Stimulated activated memory B cell treated with anti-CD40 and anti-IgM and Interleukin-4, amounts not matched to agents 10 μg/mL and 1 μg/mL and 100 μg/mL, for 72 hours (primary cell): Measurements from ENCODE around the gene PXDC1.

Experiments used
- ATAC-seq: fragments of 150-1000 bp; cut with Tn5 transposase; 2 replicates; pipeline ENCODE4 v1.10.0; 2021
- H3K27ac Mint-ChIP-seq: one replicate; pipeline ENCODE4 v1.8.0; 2022; ENCODE audit warnings: mild to moderate bottlenecking, mixed read lengths
- H3K27me3 Mint-ChIP-seq: one replicate; pipeline ENCODE4 v1.8.0; 2022; ENCODE audit warnings: mixed read lengths
- H3K36me3 Mint-ChIP-seq: one replicate; pipeline ENCODE4 v1.8.0; 2022; ENCODE audit warnings: mixed read lengths
- H3K4me1 Mint-ChIP-seq: one replicate; pipeline ENCODE4 v1.8.0; 2022; ENCODE audit warnings: mixed read lengths
- H3K4me3 Mint-ChIP-seq: one replicate; pipeline ENCODE4 v1.8.0; 2022; ENCODE audit warnings: mild to moderate bottlenecking, moderate library complexity, mixed read lengths
- H3K9me3 Mint-ChIP-seq: one replicate; pipeline ENCODE4 v1.8.0; 2022; ENCODE audit warnings: mixed read lengths

PXDC1 gene

DNA sequence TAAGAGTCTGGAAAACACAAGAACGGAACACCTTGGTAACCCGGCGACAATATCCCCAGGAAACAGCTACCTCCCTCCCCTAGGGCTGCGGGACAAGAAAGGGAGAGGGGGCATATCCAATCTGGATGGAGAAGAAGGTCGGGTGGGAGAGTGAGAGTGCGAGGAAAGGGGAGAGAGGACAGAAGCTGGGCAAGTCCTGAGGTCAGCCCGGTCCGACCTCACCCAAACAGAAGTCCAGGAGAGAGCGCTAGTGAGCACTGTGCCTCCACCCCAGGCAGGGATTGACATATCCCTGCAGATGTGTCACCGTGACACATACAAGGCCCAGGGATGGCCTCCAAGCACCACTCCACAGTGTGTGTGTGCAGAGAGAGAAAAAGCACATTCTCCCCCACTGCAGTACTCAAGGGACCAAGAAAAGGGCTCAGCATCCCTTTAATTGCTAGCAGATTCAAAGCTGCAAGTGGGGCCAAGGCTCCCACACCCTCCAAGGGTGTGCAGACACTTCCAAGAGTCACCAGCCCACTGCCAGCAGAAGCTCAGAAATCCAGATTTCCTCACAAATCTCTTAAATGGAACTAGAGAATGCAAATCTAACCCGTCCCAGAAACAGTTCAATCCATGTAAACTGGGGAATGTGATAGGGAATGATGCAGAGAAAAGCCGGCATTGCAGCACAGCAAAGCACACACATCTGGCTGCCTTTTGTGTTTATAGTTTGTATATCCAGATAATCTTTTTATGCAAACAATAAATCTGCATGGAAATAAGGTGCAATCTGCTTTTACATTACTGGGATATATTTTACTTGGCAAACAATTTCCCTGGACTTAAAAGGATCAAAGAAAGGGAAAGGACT, 3.1 kb downstream of the PXDC1 start:
- Mint-ChIP-seq H3K4me3 (peak overlapping the region; percentile 44), H3K27ac (peak overlapping the region; percentile 81), H3K36me3 (peaks cover 26% of the 10 kb centered on the region), H3K27me3 (no peaks in the 10 kb centered on the region), H3K4me1 (peaks cover 63% of the 10 kb centered on the region), H3K9me3 (no peaks in the 10 kb centered on the region)
- ATAC-seq, result no peak

DNA sequence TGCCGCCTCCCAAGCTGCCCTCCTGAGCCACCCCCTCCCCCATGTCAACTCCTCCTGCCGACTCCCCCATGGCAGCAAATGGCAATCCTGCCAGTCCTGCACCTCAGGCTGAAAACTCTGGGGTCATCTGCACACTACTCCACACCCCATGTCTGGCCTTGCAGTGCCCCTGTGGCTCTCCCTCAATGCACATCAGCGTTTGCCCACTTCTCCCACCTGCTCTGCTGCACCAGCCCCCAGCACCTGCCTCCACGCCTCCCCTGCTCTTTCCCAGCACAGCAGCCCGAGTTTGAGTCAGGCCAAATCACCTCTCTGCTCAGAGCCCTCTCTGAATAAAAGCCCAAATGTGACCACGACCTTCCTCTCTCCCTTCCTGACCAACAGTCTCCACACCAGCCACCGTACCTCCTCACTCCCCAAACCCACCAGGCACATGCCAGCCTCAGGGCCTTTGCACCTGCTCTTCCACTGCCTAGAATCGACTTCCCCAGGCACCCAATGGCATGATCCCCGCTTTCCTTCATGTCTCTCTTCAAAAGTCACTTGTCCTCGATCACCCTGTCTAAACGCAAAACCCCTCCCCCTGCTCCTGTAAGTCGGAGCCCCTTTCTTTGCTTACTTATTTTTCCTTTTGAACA, 4.3 kb downstream of the PXDC1 start:
- peak overlapping the region; percentile 81 for H3K27ac Mint-ChIP-seq
- H3K36me3 Mint-ChIP-seq, result peaks cover 26% of the 10 kb centered on the region
- no peak for ATAC-seq
- peak overlapping the region; percentile 62 for H3K4me3 Mint-ChIP-seq
- peaks cover 75% of the 10 kb centered on the region for H3K4me1 Mint-ChIP-seq
- no peaks in the 10 kb centered on the region for H3K27me3 Mint-ChIP-seq
- no peaks in the 10 kb centered on the region for H3K9me3 Mint-ChIP-seq

DNA sequence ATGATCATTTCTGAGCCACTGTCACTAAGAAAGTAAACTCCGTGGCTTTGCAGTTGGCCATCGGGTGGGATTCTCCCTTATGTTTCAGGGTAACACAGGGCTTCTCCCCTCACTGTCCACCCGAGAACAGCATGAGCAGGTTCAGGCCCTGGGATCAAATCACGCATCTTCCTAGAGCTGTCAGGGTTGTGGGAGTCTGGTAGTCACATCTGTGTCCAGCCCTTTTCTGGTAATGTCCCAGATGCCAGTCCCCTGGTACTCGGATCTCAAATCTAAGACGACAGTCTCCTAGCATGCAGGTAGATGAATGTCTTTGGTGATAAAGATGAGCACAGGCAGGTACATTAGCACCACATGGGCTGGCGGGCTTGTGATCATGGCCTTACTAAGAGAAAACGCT, 4.8 kb downstream of the PXDC1 start:
- Mint-ChIP-seq H3K9me3 (no peaks in the 10 kb centered on the region), H3K4me1 (peaks cover 80% of the 10 kb centered on the region), H3K36me3 (peaks cover 26% of the 10 kb centered on the region), H3K27me3 (no peaks in the 10 kb centered on the region), H3K4me3 (peak overlapping the region; percentile 71), H3K27ac (peak overlapping the region; percentile 81)
- no peak for ATAC-seq

DNA sequence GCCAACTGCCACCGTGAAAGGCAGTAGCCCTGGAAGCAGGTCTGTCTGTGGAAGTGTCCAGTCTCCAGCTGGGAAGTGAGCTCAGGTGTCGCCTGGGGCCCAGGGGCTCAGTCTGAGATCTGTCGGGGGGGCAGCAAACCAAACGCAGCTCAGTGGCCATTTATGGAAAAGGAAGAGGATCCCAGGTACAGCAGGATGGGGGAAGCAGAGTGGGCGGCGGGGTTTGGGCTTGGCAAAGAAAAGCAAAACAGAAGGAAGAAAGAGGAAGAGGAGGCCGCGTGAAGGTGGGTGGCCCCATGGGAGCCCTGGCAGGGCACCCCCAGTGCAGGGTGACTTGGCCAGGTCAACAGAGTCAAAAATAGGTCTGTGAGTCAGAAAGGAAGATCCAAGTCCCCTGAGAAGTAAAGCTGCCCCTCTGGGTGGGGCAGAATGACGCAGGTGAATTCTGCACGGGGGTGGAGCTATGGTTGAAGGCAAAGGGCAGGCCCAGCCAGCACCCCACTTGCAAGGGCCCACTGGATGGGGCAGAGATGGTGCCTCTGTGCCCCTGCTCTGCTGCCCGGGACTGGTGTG, 5.3 kb downstream of the PXDC1 start:
- Mint-ChIP-seq H3K36me3 (peaks cover 26% of the 10 kb centered on the region), H3K27me3 (no peaks in the 10 kb centered on the region), H3K9me3 (no peaks in the 10 kb centered on the region), H3K4me3 (peak overlapping the region; percentile 71), H3K27ac (peak overlapping the region; percentile 81), H3K4me1 (peaks cover 80% of the 10 kb centered on the region)
- ATAC-seq, result peak; percentile 90

DNA sequence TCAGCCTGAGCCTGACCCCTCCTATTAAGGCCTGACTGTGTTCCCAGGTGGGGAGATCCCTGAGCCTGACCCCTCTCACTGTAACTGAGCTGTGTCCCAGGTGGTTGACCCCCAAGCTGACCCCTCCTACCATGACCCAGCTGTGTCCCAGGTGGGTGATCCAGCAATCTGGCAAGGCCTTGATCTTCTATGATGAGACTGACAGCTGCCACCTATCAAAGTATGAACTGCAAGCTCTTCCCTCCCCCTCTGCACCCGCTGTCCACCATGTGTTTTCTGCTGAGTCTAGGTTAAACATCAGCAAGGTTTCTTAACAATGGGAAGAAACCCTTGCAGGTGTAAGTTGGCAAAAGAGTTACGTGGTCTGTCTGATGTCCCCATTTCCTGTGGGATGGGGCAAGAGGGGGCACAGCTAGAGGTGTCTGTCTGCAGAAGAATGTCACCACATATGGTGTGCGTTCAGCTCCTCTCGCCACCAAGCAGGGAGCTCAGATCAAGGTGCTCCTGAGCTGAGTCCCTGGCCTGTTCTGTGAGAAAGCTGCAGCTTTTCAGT, 5.9 kb downstream of the PXDC1 start:
- Mint-ChIP-seq H3K4me1 (peaks cover 80% of the 10 kb centered on the region), H3K27ac (peak overlapping the region; percentile 81), H3K9me3 (no peaks in the 10 kb centered on the region), H3K27me3 (no peaks in the 10 kb centered on the region), H3K4me3 (peak overlapping the region; percentile 71), H3K36me3 (peaks cover 26% of the 10 kb centered on the region)
- peak; percentile 4 for ATAC-seq

DNA sequence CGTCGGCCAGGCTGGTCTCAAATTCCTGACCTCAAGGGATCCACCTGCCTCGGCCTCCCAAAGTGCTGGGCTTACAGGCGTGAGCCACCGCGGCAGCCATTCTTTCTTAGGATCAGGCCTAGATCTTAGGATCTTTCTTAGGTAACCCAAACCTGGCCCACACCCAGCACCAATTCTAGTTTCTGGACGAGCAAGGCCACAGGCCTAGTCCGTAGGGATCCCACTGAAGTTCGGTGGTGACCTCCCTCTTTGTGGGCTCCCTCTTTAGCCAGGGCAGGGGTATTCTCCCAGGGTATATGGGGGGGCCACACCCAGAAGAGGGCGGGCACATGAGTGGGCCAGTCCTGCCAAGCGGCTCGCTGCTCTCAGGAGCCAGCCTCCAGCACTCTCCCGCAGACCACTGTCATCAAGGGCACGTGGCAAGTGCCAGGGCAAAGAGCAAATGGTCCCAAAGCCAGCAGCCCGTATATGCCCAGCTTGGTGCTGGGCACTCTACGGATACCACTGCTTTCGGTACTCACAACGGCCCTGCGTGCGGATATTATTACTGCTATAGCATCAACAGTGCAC, 6.5 kb downstream of the PXDC1 start:
- no peaks in the 10 kb centered on the region for H3K9me3 Mint-ChIP-seq
- H3K4me3 Mint-ChIP-seq, result no peak overlapping the region
- H3K4me1 Mint-ChIP-seq, result peaks cover 75% of the 10 kb centered on the region
- ATAC-seq, result no peak
- H3K36me3 Mint-ChIP-seq, result peaks cover 26% of the 10 kb centered on the region
- no peaks in the 10 kb centered on the region for H3K27me3 Mint-ChIP-seq
- no peak overlapping the region for H3K27ac Mint-ChIP-seq

DNA sequence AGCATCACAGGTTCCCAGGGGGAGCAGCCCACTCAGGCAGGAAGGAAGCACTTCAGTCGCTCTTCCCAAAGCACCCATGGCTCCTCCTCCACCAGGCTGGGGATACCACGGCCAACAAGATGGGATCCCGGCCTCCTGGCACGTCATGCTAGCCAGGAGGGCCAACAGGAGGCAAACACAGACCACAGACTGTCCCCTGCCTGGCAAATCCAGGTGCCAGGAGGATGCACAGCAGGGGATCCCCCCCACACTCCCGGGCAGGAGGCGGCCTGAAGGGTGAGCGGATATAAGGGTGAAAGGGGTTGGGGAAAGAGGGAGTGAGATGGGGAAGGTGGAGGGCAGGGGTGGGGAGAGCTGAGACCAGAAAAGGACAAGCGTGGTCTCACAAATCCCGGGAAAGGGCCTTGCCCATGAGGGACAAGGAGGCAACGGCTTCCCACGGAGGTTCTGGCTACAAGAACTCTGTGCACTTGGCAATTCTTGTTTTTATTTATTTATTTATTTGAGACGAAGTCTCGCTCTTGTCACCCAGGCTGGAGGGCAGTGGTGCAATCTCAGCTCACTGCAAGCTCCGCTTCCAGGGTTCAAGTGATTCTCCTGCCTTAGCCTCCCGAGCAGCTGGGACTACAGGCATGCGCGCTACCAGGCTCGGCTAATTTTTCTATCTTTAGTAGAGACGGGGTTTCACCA, 7.2 kb downstream of the PXDC1 start:
- Mint-ChIP-seq H3K9me3 (no peaks in the 10 kb centered on the region), H3K36me3 (peaks cover 24% of the 10 kb centered on the region), H3K4me1 (peaks cover 69% of the 10 kb centered on the region), H3K27ac (no peak overlapping the region), H3K4me3 (no peak overlapping the region), H3K27me3 (no peaks in the 10 kb centered on the region)
- no peak for ATAC-seq

DNA sequence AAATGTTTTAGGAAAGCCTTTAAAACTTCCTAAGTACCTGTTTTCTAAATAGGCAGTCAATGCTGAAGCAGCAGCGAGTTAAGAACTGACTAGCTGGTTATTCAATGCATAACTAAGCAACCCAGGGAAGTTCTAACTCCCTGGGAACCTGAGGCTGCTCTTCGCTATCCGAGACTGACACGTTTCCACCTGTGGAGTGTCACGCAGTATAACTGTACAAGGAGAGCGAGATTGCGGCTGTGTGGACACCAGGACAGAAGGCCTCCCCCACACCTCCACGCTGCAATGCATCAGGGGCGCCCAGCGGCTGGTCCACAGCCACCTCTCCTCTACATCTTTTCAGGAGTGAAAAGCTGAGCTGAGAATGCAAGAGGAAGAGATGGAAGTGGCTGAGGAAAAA, 8.0 kb downstream of the PXDC1 start:
- peak overlapping the region; percentile 83 for H3K27ac Mint-ChIP-seq
- peaks cover 61% of the 10 kb centered on the region for H3K4me1 Mint-ChIP-seq

DNA sequence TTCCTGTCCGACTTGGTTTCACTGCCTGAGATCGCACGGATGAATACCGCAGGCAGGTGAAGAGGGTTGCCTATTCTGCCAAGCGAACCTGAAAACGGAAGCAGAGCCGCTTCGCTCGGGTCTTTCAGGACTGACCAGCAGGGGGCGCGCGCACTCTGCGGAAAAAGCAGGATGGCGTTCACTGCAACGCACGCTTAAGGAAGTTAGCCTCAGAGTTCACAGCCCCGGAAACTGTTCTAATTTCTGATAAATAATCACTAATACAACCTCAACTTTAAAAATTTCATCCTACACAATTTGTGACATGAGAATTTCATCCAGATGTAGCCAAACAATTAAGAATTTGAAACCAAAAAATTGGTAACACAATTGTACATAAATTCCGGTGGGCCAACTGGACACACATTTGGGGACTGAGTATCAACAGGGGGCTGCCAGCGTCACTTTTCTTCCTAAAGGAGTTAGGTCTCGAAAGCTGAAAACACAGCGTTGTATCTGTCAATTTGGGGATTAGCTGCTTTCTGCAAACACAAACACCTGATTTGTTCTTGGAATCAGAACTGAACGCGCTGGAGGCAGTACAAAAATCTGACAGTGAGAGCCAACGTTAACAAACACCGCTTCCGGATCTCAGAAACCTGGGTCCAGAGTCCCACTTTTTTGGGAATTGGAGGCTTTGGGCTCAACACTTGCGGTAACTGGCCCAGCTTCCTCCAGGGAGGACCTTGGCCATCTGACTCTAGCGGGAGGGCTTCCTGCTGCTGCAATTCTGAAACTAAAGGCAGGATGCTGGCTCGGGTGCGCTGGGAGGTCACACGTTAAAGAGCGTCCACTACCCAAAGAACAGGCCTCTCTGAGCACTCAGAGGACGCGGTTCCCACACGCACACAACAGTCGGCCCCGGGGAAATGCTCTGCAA, 8.8 kb downstream of the PXDC1 start:
- peak; percentile 57 for ATAC-seq
- peak overlapping the region; percentile 71 for H3K4me3 Mint-ChIP-seq
- H3K4me1 Mint-ChIP-seq, result peaks cover 52% of the 10 kb centered on the region
- H3K27me3 Mint-ChIP-seq, result no peaks in the 10 kb centered on the region
- H3K27ac Mint-ChIP-seq, result peak overlapping the region; percentile 83
- H3K9me3 Mint-ChIP-seq, result no peaks in the 10 kb centered on the region
- H3K36me3 Mint-ChIP-seq, result peaks cover 21% of the 10 kb centered on the region

More for the DNA sequence above, 8.0 kb downstream of the PXDC1 start:
- Mint-ChIP-seq H3K9me3 (no peaks in the 10 kb centered on the region), H3K4me3 (no peak overlapping the region), H3K36me3 (peaks cover 20% of the 10 kb centered on the region), H3K27me3 (no peaks in the 10 kb centered on the region)
- ATAC-seq, result no peak

DNA sequence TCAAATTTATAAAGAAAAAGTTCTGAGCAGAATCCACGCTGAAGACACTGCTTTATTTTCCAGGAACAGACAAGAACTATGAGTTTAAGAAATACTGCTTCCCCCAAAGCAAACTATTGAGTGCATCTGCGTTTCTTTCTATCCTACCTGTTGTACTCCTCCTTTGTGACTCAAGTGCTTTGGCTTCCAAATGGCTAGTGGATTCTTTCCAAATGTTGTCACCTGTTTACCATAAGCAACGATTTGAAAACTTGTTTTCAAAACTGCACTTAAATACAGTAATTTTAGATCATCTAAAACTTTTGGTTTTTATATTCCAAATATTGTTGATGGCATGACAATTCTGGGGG, 9.5 kb downstream of the PXDC1 start:
- Mint-ChIP-seq H3K27ac (peak overlapping the region; percentile 83), H3K4me3 (no peak overlapping the region), H3K4me1 (peaks cover 46% of the 10 kb centered on the region), H3K36me3 (peaks cover 22% of the 10 kb centered on the region), H3K9me3 (no peaks in the 10 kb centered on the region), H3K27me3 (no peaks in the 10 kb centered on the region)
- no peak for ATAC-seq

DNA sequence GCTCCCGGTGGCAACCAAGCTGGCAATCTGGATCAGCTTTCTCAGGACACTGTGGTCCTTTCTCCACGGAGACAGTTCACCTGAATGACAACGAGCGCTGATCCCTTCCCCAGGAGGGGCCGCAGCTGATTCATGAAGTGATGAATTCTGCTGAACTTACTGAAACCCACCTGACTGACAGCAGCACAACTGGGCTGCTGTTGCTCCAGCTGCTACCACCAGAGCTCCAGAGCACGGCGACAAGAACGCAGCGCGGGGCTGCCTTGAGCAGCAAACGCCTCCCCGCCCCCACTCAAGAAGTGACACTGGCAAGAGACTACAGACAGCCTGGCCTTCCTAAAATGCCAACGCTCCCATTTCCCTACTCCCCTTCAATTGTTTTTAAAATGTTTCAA, 10.0 kb downstream of the PXDC1 start:
- Mint-ChIP-seq H3K36me3 (peaks cover 28% of the 10 kb centered on the region), H3K4me3 (no peak overlapping the region), H3K4me1 (peaks cover 40% of the 10 kb centered on the region), H3K27me3 (no peaks in the 10 kb centered on the region), H3K9me3 (no peaks in the 10 kb centered on the region), H3K27ac (no peak overlapping the region)
- no peak for ATAC-seq

DNA sequence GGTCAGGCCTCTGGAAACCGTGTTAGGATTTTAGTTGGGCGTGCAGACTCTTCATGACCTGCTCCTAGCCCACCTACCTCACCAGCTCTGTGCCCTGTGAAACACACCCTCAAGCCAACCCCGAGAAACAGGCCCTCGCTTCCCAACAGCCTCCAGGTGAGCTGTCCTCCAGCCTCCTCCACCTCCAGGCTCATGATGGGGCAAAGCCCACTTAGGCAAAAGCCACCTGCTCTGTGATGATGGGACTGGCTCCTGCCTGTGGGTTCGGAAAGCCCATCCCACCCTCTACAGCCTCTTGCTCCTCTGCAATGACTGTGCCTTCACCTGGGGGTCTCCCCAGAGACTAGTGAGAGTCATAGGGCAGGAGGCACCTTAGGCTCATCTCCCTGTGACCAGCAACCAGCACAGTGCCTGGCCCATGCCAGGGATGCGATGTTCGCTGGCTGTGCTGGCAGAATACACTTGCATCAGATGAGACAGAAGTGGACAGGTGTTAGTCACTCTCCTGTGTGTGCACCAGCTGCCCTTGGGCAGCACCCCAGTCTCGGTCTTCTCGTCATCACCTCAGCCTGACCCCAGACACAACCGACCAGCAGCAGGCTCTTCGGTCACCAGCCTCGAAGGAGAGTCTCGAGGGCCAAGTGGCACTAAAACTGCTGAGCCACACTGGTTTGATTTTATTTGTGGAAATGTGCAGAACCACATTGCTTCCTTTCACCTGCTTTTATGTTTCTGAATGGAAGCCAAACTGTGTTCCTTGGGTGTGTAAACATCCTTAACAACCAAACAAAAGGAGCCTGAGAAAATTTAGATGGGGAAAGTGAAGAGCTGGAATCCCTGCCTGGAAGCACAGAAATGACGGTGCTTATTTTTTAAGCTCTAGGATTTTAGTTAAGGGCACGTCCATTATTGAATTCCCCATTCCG, 10.7 kb downstream of the PXDC1 start:
- H3K9me3 Mint-ChIP-seq, result no peaks in the 10 kb centered on the region
- ATAC-seq, result no peak
- peaks cover 32% of the 10 kb centered on the region for H3K36me3 Mint-ChIP-seq
- H3K4me1 Mint-ChIP-seq, result peaks cover 34% of the 10 kb centered on the region
- no peaks in the 10 kb centered on the region for H3K27me3 Mint-ChIP-seq
- H3K27ac Mint-ChIP-seq, result no peak overlapping the region
- no peak overlapping the region for H3K4me3 Mint-ChIP-seq

DNA sequence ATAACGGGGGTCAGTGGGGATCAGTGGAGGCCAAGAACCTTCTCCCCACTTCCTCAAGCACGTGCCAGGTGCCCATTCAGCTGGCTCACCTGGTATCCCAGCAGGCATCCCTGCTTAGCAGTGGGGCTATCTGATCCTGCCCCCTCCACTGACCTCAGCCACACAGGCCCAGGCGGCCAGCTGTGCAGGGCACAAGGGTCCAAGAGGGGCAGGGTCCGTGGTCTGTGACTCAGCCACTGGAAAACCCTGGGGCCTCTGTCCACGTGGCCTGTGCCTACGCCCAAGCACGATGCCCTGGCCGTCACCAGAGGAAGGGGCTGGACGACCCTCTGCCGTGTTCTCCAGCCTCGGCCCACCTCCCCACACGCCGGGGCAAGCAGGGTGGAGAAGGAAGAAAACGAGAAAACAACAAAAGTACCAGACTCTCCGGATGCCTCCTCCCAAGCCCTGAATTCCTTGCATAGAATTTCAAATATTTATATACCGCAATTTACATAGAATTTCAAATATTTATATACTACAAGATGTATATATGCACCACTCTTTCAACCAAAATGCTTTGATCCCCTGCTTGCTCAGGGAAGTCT, 12.1 kb downstream of the PXDC1 start:
- Mint-ChIP-seq H3K27ac (no peak overlapping the region), H3K4me3 (no peak overlapping the region), H3K4me1 (peaks cover 28% of the 10 kb centered on the region), H3K27me3 (no peaks in the 10 kb centered on the region), H3K36me3 (peaks cover 41% of the 10 kb centered on the region), H3K9me3 (peaks cover 7% of the 10 kb centered on the region)
- no peak for ATAC-seq
